IPS-18c (cell line): ENCODE results near the gene CUL1.

Experiments used
- H3K4me3 ChIP-seq: 2 replicates; pipeline ENCODE4 v1.7.0; 2013; ENCODE audit warnings: low read depth, mild to moderate bottlenecking, low read length, moderate library complexity; ENCODE audit not compliant: insufficient read depth
- H3K9me3 ChIP-seq: one replicate; pipeline ENCODE4 v1.6.1; 2013; ENCODE audit warnings: mild to moderate bottlenecking, low read length, moderate library complexity; ENCODE audit not compliant: control insufficient read depth, insufficient read depth

The CUL1 gene

GRCh38 chr7:148803094-148803493, 104.4 kb downstream of the CUL1 start:
- H3K4me3 ChIP-seq: no peak overlapping the region
- H3K9me3 ChIP-seq: no peaks in the 10 kb centered on the region

DNA sequence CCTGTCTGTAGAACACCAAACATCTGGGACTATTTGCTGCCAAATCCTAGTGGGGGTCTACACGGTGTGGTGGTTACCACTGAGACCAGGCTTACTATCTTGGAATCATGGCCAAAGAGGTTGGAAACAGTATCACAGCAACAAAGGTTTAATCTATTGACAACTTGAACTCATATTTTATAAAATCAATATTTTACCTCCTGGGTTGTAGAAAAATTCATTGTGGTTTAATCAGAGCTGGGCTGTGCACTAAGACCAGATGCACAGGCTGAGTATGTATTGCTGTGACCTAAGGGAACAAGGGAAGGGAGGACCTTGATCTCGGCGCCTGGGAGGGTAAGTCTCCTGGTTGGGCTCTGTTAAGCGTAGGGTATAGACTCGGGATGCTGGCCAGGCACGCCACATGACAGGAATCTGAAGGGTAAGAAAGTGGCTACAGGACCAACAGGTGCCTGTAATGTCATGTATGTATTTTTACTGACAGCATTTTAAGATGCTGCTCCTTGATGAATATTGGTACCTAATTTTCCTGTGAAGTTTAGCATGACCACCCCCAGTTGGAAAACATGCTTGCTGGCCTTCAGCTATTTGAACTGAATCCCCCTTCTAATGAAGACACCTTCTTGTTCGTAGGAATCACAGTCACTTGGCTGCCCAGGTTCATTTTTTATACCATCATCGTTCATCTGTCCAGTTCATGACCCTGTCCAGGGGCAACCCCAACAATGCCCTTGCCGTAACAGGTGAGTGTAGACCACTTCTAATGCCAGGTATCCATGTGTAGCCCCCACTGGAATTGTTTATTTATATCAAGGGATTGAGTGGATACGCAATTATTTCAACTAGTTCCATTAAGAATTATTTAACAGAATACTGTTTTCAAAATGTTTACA, 105.9 kb downstream of the CUL1 start:
- no peak overlapping the region for H3K4me3 ChIP-seq
- H3K9me3 ChIP-seq: no peaks in the 10 kb centered on the region

GRCh38 chr7:148806187-148806586, 107.5 kb downstream of the CUL1 start:
- no peaks in the 10 kb centered on the region for H3K9me3 ChIP-seq
- H3K4me3 ChIP-seq: no peak overlapping the region

DNA sequence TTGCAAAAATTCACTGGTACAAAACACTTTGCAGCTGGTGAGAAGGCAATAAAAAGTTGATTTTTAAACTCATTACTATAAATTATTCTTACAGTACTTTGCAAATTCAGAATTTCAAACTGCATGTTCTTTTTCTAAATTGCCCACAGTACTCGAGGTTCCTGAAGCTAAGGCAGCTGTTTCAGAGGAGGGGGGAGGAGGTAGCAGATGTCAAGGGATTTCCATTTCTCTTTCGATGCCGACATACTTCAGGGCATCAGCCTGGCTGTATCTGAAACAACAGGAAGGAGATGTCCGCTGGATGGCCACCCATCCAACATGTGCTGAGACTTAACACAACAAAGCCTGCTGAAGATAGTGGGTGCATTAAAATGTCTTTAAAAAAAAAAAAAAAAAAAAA, 108.7 kb downstream of the CUL1 start:
- Histone ChIP-seq H3K4me3 (no peak overlapping the region), H3K9me3 (no peaks in the 10 kb centered on the region)

- Histone ChIP-seq H3K4me3 (no peak overlapping the region), H3K9me3 (no peaks in the 10 kb centered on the region)
These were observed 111.2 kb downstream of the CUL1 start for GRCh38 chr7:148809856-148810255.

- no peaks in the 10 kb centered on the region for H3K9me3 ChIP-seq
- H3K4me3 ChIP-seq: no peak overlapping the region
These were observed 113.2 kb downstream of the CUL1 start for GRCh38 chr7:148811892-148812291.

- H3K4me3 ChIP-seq: no peak overlapping the region
- no peaks in the 10 kb centered on the region for H3K9me3 ChIP-seq
These were observed 115.2 kb downstream of the CUL1 start for GRCh38 chr7:148813890-148814289.

GRCh38 chr7:148814922-148815559, 116.3 kb downstream of the CUL1 start:
- Histone ChIP-seq H3K9me3 (no peaks in the 10 kb centered on the region), H3K4me3 (no peak overlapping the region)

DNA sequence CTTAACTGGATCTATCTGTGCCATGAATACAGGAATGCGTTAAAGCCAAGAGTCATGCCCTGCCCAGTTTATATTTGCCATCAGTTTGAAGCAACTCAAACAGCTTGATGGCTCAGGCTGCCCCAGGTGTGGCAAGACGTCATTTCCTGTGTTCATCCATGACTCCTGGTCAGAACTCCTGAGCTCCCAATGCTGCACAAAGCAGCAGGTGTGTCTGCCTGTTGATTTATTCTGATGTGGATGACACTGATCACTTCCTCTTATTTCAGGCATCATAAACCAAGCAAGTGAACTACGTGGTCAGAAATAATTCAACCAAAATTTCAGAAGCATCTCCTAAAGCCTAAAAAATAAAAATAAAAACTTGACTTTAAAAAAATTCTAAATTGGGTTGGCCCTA, 116.9 kb downstream of the CUL1 start:
- no peaks in the 10 kb centered on the region for H3K9me3 ChIP-seq
- H3K4me3 ChIP-seq: no peak overlapping the region

DNA sequence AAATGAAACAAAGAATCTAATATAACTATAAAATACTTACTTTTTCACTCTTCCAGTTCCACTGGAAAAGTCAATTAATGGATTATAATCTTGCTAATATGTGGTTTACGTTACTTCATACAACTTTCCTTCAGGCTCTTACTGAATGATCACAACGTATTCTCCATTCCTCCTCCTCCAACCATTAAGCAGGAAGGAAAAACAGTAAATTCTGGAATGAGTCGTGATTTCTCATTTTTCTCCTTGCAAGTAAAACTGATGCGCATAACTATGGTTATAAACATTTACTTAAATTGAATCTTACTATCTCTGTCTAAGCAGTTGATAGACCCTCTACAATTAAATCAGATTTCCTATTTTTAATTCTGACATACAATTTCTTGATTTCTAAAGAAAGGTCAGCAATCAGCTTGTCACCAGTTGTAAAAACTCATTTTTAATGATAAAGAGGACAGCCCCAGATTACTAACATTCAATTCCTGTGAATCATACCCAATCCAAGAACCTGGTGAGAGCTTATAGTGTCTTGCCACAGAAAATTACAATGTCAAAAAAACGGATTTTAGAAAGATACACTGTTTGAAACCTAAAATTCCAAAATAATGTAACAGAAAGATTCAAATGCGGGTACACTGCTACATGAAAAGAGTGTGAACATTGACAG, 121.1 kb downstream of the CUL1 start:
- Histone ChIP-seq H3K4me3 (no peak overlapping the region), H3K9me3 (no peaks in the 10 kb centered on the region)

GRCh38 chr7:148821422-148821821, 122.7 kb downstream of the CUL1 start:
- H3K4me3 ChIP-seq: no peak overlapping the region
- H3K9me3 ChIP-seq: no peaks in the 10 kb centered on the region

GRCh38 chr7:148824864-148825263, 126.2 kb downstream of the CUL1 start:
- Histone ChIP-seq H3K4me3 (no peak overlapping the region), H3K9me3 (no peaks in the 10 kb centered on the region)

DNA sequence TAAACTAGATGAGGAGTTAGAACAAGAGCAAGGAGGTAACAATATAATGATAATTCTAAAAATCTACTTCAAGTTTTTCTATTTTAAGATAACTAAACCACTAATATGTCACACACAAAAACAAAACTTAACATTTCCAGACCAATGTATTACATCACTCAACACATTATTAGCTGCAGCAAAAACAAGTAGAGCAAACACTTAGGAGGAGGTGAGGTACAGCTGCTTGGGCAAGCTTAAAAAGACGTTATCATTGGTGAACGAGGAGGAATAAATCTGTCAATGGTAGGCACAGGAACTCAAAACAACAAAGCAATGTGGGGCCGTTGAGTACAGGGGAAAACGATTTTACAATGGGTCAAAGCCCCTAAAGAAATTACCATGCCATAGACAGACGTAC, 126.6 kb downstream of the CUL1 start:
- no peaks in the 10 kb centered on the region for H3K9me3 ChIP-seq
- H3K4me3 ChIP-seq: no peak overlapping the region

DNA sequence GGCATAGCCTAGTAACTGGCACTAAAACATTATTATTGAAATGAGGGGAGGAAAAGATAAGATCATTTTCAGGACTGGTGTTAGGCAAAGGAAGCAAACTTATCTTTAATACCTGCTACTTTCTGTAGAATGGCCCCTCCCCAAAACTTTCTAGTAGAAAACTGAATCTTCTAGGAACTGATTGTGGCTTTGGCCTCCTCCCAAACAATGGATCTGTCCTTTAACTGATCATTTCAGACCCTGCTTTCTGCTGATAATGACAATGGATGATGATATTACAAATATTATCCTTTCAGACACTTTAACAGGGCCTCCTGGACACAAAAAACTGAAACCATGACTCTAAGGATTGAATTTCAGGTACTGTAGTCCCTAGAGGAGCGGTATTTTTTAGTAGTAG, 130.3 kb downstream of the CUL1 start:
- no peak overlapping the region for H3K4me3 ChIP-seq
- no peaks in the 10 kb centered on the region for H3K9me3 ChIP-seq

DNA sequence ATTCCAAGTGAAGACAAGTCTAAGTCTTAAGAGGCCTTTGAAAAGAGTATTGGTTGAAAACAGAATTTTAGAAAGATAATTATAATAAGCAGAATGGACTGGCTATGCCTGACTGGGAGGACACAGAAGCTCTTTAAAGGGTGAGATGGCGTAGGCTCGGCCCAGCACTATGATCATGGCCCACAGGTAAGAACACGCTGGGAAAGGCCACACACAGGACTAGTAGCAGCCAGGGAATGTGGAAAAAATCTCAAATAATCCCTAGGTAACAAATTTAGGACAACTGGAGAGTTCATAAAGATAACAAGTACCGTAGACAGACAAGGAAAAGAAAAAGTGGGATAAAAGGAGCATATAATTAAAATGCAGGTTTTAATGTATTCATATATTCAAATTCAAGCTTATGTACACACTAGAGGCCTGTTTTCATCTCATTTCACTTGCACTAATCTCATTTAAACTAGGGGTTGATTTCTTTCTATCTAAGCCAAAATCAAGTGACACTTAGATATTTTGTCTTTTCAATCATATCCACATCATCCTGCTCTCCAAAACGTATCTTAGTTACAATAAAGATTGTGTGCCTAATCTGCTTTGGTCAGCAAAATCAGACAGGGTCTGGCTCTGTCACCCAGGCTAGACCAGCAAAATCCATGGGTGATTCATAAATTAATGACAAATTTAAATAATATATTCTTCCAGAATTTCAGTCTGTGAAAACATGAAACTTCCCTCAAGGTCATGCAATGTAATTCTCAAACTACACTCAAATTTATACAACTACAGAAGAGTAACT, 132.4 kb downstream of the CUL1 start:
- H3K9me3 ChIP-seq: no peaks in the 10 kb centered on the region
- H3K4me3 ChIP-seq: no peak overlapping the region

GRCh38 chr7:148831782-148832181, 133.1 kb downstream of the CUL1 start:
- H3K4me3 ChIP-seq: no peak overlapping the region

DNA sequence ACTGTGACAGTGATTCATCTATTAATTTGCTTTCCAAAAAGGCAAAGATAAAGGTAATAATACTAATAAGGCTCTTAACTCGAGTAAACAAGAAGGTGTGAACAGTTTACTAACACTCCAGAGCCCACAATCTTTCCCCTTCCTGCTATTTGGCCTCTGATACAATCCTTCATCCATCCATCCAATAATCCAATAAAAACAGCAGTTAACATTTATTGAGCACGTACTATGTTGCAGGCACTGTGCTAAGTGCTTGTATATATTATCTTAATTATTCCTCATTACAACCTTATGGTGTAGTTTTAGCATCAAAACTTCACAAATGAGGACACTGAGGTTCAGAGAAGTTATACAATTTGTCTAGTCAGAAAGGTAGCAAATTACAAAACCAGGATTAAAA, 135.9 kb downstream of the CUL1 start:
- H3K4me3 ChIP-seq: no peak overlapping the region
- no peaks in the 10 kb centered on the region for H3K9me3 ChIP-seq

More at GRCh38 chr7:148831782-148832181, 133.1 kb downstream of the CUL1 start:
- no peaks in the 10 kb centered on the region for H3K9me3 ChIP-seq
